ENCODE results near the gene ZNF350. TPM values are rescaled to one million over a fixed set of nuclear protein-coding genes. Genes with fewer than 3 reads are reported as not detected.
"Not testable (repeated sequence)": the region's sequence is repeated elsewhere in the genome, so short reads cannot be mapped to it uniquely, and the experiment has no call there.

The ZNF350 gene
- total RNA-seq, 6 experiments from 2014 or later: 2.5 to 5.8 (median 3.4) TPM

DNA sequence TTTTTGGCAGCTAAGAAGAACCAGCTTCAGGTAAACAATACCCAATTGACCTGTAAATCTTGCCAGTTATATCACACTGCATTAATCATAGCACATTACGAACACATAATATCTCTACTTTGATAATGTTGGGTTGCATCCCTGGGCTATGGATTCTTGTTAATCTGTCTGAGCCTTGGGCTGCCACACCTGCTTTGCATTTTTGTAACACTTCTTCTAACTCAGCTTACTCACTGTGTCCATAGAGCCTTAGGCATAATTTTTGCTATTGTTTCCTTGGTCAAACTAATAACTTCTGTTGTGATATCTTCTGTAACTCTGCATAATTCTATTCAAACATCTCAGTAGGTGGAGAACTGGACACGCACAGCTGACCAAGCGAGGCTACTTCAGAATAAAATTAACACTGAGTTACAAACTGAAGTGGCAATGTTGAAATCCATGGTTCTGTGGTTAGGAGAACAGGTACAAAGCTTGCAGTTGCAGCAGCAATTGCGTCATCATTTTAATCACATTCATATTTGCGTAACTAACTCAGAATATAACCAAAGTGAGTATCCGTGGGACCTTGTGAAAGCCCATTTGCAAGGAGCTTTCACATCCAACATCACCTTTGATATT lies 6.4 kb downstream of the ZNF350 start:
- Histone ChIP-seq H3K27ac (no peak overlapping the region), H3K27me3 (no peaks in the 10 kb centered on the region), H3K4me3 (no peak overlapping the region), H3K9me3 (peaks cover 0 to 41% (median 17%) of the 10 kb centered on the region in 4 donors), H3K4me1 (no peaks in the 10 kb centered on the region), H3K36me3 (peaks cover 0 to 5% (median 0%) of the 10 kb centered on the region in 4 donors)
- ATAC-seq: no peak
- WGBS (ENCODE audit: insufficient coverage, low coverage, low lambda C conversion rate, missing lambda C conversion rate): 73% methylated on average over 6 of the region's 6 CpGs
- intact Hi-C loops (cut with DNase I): no loop called here
- no peak for DNase-seq
- TF ChIP-seq POLR2A (IDR thresholded peaks at IDR 0.05): no peak
- TF ChIP-seq, protein P1, sequence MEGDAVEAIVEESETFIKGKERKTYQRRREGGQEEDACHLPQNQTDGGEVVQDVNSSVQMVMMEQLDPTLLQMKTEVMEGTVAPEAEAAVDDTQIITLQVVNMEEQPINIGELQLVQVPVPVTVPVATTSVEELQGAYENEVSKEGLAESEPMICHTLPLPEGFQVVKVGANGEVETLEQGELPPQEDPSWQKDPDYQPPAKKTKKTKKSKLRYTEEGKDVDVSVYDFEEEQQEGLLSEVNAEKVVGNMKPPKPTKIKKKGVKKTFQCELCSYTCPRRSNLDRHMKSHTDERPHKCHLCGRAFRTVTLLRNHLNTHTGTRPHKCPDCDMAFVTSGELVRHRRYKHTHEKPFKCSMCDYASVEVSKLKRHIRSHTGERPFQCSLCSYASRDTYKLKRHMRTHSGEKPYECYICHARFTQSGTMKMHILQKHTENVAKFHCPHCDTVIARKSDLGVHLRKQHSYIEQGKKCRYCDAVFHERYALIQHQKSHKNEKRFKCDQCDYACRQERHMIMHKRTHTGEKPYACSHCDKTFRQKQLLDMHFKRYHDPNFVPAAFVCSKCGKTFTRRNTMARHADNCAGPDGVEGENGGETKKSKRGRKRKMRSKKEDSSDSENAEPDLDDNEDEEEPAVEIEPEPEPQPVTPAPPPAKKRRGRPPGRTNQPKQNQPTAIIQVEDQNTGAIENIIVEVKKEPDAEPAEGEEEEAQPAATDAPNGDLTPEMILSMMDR (IDR thresholded peaks at IDR 0.05): no peak

DNA sequence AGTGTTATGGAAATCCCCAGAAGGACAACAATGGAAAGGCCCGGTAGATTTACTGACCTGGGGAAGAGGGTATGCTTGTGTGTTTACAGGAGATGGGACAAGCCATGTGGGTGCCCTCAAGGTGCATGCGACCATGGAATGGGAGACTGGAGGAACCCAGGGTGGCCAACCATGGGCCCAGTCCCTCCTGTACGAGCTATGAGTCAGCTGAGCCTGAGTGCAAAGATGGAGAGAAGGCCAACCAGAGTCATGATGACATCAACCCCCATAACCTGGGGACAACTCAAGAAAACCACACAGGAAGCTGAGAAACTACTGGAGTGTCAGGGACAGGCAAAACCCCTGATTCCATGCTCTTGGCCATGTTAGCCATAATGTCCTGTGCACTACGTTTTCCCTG lies 7.8 kb downstream of the ZNF350 start:
- H3K9me3 ChIP-seq: peaks cover 2 to 44% (median 17%) of the 10 kb centered on the region in 4 donors
- TF ChIP-seq POLR2A (IDR thresholded peaks at IDR 0.05): no peak
- TF ChIP-seq, protein P1 (IDR thresholded peaks at IDR 0.05): no peak
- ATAC-seq (no peak), DNase-seq (no peak)
- no peak overlapping the region for H3K27ac ChIP-seq
- intact Hi-C loops (cut with DNase I): no loop called here
- no peaks in the 10 kb centered on the region for H3K4me1 ChIP-seq
- H3K36me3 ChIP-seq: peaks cover 0 to 10% (median 4%) of the 10 kb centered on the region in 4 donors
- H3K27me3 ChIP-seq: no peaks in the 10 kb centered on the region
- 93% methylated on average over 3 of the region's 4 CpGs for WGBS (ENCODE audit: insufficient coverage, low coverage, low lambda C conversion rate, missing lambda C conversion rate)
- no peak overlapping the region for H3K4me3 ChIP-seq

DNA sequence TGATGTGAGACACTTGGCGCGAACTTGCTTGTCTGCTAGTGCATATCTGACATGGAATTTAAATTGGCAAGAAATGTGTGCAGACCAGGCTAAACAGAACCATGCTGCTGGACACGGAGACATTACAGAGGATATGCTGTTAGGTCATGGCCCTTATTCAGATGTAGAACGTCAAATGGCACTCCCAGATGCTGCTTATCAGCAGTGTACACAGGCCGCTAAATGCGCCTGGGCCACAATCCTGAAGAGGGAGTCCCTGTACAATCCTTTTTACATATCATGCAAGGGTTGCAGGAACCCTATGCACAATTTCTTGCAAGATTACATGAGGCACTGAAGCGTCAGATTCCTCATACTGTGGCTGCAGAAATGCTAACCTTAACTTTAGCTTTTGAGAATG lies 9.3 kb downstream of the ZNF350 start:
- TF ChIP-seq POLR2A (IDR thresholded peaks at IDR 0.05): no peak
- TF ChIP-seq, protein P1 (IDR thresholded peaks at IDR 0.05): no peak
- Histone ChIP-seq H3K4me3 (no peak overlapping the region), H3K36me3 (peaks cover 0 to 26% (median 11%) of the 10 kb centered on the region in 4 donors), H3K27me3 (no peaks in the 10 kb centered on the region), H3K27ac (no peak overlapping the region), H3K9me3 (peaks cover 7 to 52% (median 27%) of the 10 kb centered on the region in 4 donors), H3K4me1 (no peaks in the 10 kb centered on the region)
- 80% methylated on average over 7 of the region's 7 CpGs for WGBS (ENCODE audit: insufficient coverage, low coverage, low lambda C conversion rate, missing lambda C conversion rate)
- ATAC-seq (no peak), DNase-seq (no peak)
- intact Hi-C loops (cut with DNase I): no loop called here

DNA sequence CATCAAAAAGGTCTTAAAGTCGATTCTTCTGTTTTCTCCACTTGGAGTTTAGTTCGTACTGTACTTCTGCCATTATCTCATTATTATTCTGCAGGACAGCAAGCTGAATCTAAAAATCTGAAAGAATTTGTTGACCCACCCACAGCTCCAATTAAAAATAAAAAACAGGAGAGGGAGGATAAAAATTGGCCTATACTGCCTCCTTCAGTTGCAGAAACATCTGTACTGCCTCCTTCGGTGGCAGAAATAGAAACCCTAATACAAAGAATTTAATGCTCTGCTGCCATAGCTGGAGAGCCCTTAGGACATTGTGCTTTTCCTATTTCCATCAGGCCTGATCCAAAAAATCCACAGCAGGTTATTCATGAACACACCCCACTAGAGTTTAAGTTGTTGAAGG lies 9.8 kb downstream of the ZNF350 start:
- Histone ChIP-seq H3K4me1 (no peaks in the 10 kb centered on the region), H3K36me3 (peaks cover 0 to 30% (median 12%) of the 10 kb centered on the region in 4 donors), H3K27ac (no peak overlapping the region), H3K4me3 (no peak overlapping the region), H3K27me3 (no peaks in the 10 kb centered on the region), H3K9me3 (peaks cover 7 to 57% (median 29%) of the 10 kb centered on the region in 4 donors)
- 92% methylated on average over 3 of the region's 3 CpGs for WGBS (ENCODE audit: insufficient coverage, low coverage, low lambda C conversion rate, missing lambda C conversion rate)
- no peak for TF ChIP-seq POLR2A (IDR thresholded peaks at IDR 0.05)
- TF ChIP-seq, protein P1 (IDR thresholded peaks at IDR 0.05): no peak
- DNase-seq (no peak), ATAC-seq (no peak)
- intact Hi-C loops (cut with DNase I): no loop called here

DNA sequence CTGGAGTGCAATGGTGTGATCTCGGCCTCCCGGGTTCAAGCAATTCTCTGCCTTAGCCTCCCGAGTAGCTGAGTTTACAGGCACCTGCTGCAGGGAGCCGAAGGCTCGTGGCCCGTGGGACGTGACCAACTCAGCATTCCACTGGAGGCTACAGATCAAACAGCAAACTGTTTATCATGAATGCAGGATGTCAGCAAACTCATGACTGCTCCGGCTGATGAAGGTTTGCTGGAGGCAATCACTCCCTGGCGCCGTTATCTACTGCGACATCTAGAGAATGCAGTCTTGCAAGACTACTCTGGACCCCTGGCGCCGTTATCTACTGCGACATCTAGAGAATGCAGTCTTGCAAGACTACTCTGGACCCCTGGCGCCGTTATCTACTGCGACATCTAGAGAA lies 10.9 kb downstream of the ZNF350 start:
- intact Hi-C loops (cut with DNase I); H3K27ac ChIP-seq; DNase-seq; H3K4me3 ChIP-seq; ATAC-seq; H3K4me1 ChIP-seq; H3K27me3 ChIP-seq: not testable (repeated sequence)
- H3K36me3 ChIP-seq: peaks cover 0 to 37% (median 16%) of the 10 kb centered on the region in 4 donors
- peaks cover 7 to 66% (median 35%) of the 10 kb centered on the region in 4 donors for H3K9me3 ChIP-seq
- WGBS (ENCODE audit: insufficient coverage, low coverage, low lambda C conversion rate, missing lambda C conversion rate): 91% methylated on average over 5 of the region's 17 CpGs
